SHP77 treated with DMSO at 0.1 percent for 48 hours (cell line): ENCODE measurements around the gene ARL3.
A peak's percentile ranks its signal among the peaks of the same experiment; 100 is the strongest.
"Not testable (repeated sequence)": the region's sequence is repeated elsewhere in the genome, so short reads cannot be mapped to it uniquely, and the experiment has no call there.

Source experiments
- DNase-seq: peaks from one replicate; lab custom pipeline; 2025; lab: John Stamatoyannopoulos, UW

Gene ARL3, protein sequence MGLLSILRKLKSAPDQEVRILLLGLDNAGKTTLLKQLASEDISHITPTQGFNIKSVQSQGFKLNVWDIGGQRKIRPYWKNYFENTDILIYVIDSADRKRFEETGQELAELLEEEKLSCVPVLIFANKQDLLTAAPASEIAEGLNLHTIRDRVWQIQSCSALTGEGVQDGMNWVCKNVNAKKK

DNA sequence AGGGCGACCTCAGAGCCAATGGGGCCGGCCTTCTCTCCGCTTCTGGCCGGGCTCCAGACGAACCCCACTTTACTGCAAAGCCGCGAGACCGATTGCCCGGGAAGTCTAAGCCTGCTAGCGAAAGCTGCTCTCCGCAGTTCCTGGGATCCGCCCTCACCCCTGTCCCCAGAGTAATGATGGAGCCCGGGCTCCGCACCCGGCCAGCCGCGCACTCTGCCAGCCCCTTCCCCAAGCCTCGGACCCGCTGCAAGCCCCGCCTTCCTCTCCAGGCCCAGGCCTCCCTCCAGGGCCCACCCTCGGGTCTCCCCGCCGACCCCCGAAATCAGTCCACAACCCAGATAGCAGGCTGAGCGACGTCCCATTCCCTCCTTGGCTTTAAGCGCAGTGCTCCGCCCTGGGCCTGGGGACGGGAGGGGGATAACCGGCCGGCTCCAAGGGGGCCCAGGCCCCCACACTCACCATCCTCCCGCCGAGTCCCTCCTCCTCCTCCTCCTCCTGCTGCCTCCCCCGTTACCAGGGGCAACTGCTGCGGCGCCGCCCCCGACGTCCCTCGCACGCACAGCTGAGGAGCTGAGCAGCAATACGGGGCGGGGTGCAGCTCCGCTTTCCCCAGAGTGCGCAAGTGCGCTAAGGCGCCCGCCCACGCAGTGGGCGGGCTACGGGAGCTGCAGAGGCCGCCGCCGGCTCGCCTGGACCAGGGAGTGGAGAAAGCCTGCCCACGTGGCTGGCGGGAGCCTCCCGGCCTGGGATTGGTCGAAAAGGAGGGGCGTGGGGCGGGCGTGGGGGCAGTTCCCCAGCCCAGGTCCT, at the start of gene ARL3:
ARL3 (minus strand) TSS at position 584 of the 807 bp plus-strand sequence; CDS start at position 462, 122 bp downstream.
- DNase-seq, result peak; percentile 94

DNA sequence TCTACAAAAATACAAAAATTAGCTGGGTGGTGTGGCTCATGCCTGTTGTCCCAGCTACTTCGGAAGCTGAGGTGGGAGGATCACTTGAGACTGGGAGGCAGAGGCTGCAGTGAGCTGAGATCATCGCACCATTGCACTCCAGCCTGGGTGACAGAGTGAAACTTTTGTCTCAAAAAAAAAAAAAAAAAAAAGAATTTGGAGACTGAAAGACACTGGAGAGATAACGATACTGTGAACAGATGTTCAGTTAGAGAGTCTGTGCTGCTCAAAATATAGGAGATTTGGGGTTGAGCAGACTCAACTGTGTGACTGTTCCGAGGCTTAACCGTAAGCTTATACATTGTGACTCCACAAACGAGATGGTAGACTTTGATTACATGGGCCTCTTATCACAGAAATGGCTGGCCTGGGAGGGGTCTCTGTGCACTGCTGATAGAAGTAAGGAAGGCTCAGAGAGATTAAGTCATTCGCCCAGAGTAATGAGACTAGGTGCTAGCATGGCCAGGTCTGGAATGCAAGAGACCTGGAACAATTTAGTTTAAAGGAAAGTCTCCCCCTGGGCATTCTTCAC, 48.9 kb upstream of the ARL3 start:
- DNase-seq, result no peak

GRCh38 chr10:102762401-102763015, 48.3 kb upstream of the ARL3 start:
- no peak for DNase-seq

- DNase-seq, result no peak
These were observed 47.8 kb upstream of the ARL3 start for GRCh38 chr10:102761981-102762380.

DNA sequence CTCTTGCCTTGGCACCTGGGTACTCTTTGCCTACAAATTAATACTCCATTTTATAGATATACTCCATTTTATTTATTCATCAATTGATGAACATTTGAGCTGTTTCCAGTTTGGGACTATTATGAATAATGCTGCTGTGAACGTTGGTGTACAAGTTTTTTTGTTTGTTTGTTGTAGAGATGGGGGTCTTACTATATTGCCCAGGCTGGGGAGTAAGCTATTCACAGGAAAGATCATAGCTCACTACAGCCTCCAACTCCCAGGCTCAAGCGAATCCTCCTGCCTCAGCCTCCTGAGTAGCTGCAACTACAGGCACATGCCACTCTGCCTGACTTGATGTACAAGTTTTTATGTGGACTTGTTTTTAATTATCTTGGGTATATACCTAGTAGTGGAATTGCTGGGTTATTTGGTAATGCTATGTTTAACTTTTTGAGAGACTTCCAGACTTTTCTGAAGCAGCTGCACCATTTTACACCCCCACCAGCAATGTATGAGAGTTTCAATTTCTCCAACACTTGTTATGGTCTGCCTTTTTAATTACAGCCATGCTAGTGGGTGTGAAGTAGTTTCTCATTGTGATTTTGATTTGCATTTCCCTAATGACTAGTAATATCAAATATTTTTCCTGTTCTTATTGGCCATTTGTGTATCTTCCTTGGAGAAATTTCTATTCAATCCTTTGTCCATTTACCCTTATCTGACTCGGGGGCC, 45.5 kb upstream of the ARL3 start:
- no peak for DNase-seq

GRCh38 chr10:102758933-102759262, 44.7 kb upstream of the ARL3 start:
- not testable (repeated sequence) for DNase-seq

- no peak for DNase-seq
These were observed 44.2 kb upstream of the ARL3 start for GRCh38 chr10:102758240-102758932.

GRCh38 chr10:102757323-102757722, 43.1 kb upstream of the ARL3 start:
- no peak for DNase-seq

DNA sequence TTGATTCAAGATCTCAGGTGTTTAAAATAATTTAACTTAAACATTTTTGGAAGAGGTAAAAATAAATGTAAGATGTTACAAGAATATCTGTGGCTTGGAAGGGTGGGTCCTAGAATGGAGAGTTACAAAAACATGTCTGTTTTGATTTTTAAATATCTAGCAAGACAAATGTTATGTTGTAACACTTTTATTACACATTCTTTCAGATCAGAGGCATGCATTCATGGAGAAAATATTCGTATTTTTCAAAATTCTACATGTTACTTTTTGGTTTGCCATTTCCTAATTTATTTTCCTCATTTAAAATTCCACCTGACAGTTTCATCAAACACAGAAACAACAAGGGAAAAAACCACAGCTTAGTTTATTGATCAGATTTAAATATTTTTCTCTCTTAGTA, 39.5 kb upstream of the ARL3 start:
- no peak for DNase-seq

- no peak for DNase-seq
These were observed 38.9 kb upstream of the ARL3 start for GRCh38 chr10:102752934-102753664.

DNA sequence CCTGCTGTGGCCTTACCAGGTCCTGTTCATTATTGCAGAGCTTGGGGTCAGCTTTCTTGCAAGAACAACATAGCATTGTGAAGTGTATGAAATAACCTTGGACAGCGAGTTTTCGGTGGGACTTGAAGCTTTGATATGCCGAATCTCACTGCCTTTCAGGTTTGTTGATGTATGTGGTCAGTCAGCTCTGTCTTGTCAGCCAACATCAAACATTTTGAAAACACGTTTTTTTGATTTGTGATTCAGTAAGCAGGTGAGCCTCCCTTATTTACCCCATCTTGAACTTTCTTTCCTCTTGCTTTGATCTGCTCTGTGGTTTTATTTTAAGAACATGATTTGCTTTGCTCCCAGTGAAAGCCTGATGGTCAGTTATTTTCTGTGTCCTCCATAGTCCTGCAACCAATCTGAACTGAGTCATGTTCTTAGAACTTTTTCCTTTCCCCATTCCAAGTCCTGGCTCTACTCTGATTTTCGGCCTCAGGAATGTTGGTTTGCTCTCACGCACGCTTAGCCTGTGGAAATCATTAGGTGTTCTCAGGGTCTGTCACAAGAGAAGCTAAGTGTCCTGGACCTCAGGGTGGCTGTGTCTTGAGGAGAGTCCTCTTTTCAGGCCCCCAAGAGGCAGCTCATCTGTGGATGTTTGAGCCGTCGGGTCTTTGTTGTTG, 38.2 kb upstream of the ARL3 start:
- DNase-seq, result no peak

DNA sequence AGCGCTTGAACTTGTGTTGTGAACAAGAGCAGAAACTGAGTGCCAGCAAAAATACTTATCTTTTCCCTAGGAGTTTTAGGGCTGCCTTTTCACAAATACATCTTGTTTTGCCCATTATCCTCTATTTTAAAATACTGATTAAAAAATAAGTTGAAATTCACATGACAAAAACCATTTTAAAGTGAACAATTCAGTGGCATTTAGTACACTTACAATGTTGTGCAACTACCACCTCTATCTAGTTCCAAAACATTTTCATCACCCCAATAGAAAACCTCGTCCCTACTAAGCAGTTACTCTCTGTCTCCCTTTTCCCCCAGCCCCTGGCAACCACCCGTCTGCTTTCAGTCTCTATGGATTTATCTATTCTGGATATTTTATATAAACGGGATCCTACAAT, 31.0 kb upstream of the ARL3 start:
- DNase-seq, result no peak

DNA sequence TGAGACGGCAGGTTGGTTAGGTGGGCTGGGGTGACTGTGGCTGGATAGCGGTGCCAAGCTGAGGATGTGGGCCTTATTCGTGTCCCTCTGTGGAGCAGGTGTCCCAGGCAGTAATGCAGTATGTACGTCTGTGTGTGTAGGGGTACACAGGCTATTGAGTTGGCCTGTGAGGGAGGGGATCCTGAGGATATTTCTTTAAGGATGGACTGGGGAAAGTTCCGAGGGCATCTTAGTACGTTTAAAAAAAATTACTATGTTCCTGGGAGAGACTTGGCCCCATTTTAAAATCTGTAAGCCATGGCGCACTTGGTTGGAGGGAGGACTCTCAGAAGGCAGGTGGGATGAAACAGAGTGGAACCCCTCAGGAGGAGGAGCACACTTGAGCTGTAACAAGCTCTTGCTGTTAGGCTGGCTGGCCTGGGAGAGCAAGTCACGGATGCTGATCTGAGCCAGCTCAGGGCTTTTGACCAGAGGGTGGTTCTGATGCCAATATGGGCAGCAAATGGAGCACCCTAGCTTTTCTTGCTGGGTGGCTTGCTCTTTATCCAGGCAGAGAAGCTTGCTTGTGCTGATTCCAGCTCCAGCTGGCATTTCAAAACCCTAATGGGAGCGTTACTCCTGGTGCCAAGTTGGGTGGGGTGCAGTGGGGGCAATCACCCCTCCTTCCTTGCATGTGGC, 30.3 kb upstream of the ARL3 start:
- DNase-seq, result no peak

- peak; percentile 98 for DNase-seq
These were observed 29.6 kb upstream of the ARL3 start, which contains the start of gene WBP1L for GRCh38 chr10:102743588-102744373. TSS of gene WBP1L (plus strand) at chr10:102743948. CDS start at chr10:102744054, 106 bp downstream.

DNA sequence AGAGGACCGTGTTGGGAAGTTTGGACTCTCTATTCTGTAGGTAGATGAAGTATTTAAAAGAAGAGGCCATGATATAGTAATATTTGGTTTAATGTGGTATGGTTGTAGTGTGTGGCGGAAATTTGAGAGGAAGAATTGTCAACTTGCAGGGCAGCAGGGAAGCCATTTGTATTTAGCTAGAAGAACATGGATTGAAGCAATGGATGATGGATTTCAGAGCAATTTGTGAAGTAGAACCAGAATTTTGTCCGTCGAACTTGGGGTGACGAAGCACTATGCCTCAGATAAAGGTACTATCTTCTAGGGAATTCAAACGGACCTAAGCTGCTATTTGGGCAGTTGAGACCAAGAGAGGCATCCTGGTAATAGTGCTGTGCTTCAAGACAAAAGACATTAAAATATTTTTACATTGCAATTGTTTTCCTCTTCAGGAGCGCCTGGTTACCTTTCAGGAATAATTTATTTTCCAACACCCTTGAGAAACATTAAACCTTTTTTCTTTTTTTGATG, 28.9 kb upstream of the ARL3 start:
- no peak for DNase-seq

DNA sequence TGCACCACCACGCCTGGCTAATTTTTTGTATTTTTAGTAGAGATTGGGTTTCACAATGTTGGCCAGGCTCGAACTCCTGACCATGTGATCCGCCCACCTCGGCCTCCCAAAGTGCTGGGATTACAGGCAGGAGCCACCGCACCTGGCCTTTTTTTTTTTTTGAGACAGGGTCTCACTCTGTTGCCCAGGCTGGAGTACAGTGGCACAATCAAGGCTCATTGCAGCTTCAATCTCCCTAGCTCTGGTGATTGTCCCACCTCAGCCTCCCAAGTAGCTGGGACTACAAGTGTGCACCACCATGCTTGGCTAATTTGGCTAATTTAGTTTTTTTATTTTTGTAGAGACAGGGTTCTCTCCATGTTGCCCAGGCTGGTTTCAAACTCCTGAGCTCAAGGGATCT, 28.1 kb upstream of the ARL3 start:
- not testable (repeated sequence) for DNase-seq

DNA sequence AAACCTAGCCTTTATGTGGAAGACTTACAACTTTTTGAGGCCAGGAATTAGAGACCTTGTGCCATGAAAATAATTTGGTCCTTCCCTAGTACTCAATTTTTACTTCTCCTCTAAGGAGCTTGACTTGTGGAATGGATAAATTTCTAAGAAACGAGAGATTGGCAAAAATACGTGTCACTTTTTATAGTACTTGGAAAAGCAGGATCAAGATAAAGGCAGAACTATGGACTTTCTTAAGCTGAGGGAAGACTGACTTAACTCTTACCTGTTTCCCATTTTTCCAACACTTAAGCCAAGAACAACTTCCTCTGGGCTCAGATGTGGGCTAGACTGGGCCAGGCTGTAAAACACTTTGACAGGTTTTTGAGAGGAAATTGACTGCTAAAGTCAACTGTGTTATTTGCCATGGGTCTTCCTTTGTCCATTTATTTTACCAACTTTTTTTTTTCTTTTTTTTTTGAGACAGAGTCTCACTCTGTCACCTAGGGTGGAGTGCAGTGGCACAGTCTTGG, 27.6 kb upstream of the ARL3 start:
- no peak for DNase-seq

DNA sequence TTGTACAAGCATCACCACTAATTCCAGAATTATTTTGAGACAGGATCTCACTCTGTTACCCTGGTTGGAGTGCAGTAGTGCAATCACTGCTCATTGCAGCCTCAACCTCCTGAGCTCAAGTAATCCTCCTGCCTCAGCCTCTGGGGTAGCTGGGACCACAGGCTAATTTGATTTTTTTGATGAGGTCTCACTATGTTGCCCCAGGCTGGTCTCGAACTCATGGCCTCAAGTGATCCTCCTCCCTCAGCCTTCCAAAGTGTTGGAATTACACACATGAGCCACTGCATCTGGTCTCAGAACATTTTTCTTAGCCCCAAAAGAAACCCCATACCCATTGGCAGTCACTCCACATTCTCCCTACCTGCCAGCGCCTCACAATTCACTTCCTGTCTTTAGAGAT, 26.0 kb upstream of the ARL3 start:
- no peak for DNase-seq
